ENCODE data around the gene EXOC4.

GRCh38 chr7:133458688-133459087, 205.8 kb downstream of the EXOC4 start:
- TF ChIP-seq CTCF (conservative IDR thresholded peaks at IDR 0.05 in 1 of 2, IDR thresholded peaks at IDR 0.05 in 1 of 2; ENCODE audit: low read depth in 1 of 2, low read length in 2 of 2) (no peak), EZH2 (IDR thresholded peaks at IDR 0.05; ENCODE audit: low read length, missing control alignments) (no peak)

Data from fibroblast of lung (primary cell).